Measurements from ENCODE around the gene B9D2. TPM values are rescaled to one million over a fixed set of nuclear protein-coding genes. Genes with fewer than 3 reads are reported as not detected.

The B9D2 gene
- polyA plus RNA-seq, 1 of the 3 experiments (the other 2 are of a cell fraction): 13.3 TPM

- CTCF ChIA-PET: no interaction called here
- 82% methylated on average over 4 of the region's 4 CpGs for WGBS (ENCODE audit: low lambda C conversion rate)
- POLR2A ChIA-PET: no interaction called here
Measured at GRCh38 chr19:41330481-41330880, 33.5 kb downstream of the B9D2 start.

GRCh38 chr19:41328842-41329225 is 35.1 kb downstream of the B9D2 start:
- H3K4me2 ChIP-seq: no peak overlapping the region
- TF ChIP-seq CTCF (IDR thresholded peaks at IDR 0.05) (no peak), PBX3 (IDR thresholded peaks at IDR 0.05) (no peak), FOSL2 (IDR thresholded peaks at IDR 0.05; ENCODE audit: borderline replicate concordance, low read depth) (no peak), TCF12 (IDR thresholded peaks at IDR 0.05) (no peak)
- WGBS (ENCODE audit: low lambda C conversion rate): 92% methylated on average over 1 of the region's 1 CpG
- peak overlapping the region in 1 of 2 experiments; percentile 100; a peak in 2 of 4 replicates for H3K27ac ChIP-seq (ENCODE audit: low read depth in 2 of 2, low read length in 1 of 2)
- no peaks in the 10 kb centered on the region for H3K9me2 ChIP-seq
- H3K4me1 ChIP-seq (ENCODE audit: control insufficient read depth in 1 of 2, insufficient read depth in 2 of 2, low read depth in 1 of 2, low read length in 1 of 2): peaks cover 27 to 36% of the 10 kb centered on the region in 2 experiments
- ChIA-PET POLR2A (no interaction called here), CTCF (interaction anchor here (0.7 to 1.4 kb wide), 3 partner anchors 21 to 700 kb away, joined by 3 to 5 read pairs (median 5); no protein-coding TSS in a partner anchor)
- H4K20me1 ChIP-seq (ENCODE audit: insufficient read depth): peaks cover 13% of the 10 kb centered on the region
- DNase-seq: no peak
- no peaks in the 10 kb centered on the region for H3K9me3 ChIP-seq
- H3K4me3 ChIP-seq (ENCODE audit: low read depth in 2 of 2, low read length in 1 of 2): no peak overlapping the region
- no peak overlapping the region for H3K9ac ChIP-seq
- peaks cover 6 to 30% of the 10 kb centered on the region in 2 experiments for H3K36me3 ChIP-seq (replicated peaks in 1 of 2; ENCODE audit: control insufficient read depth in 1 of 2, insufficient read depth in 2 of 2, low read length in 1 of 2)
- H3K27me3 ChIP-seq (ENCODE audit: insufficient read depth): no peaks in the 10 kb centered on the region
- H2AFZ ChIP-seq (ENCODE audit: low read depth): no peak overlapping the region
- peaks cover 73% of the 10 kb centered on the region for H3F3A ChIP-seq (replicated peaks; ENCODE audit: insufficient read depth)
- H3K79me2 ChIP-seq (ENCODE audit: insufficient read depth): peaks cover 62% of the 10 kb centered on the region

More at GRCh38 chr19:41330481-41330880, 33.5 kb downstream of the B9D2 start:
- Histone ChIP-seq H2AFZ (ENCODE audit: low read depth) (no peak overlapping the region), H3K4me3 (ENCODE audit: low read depth in 2 of 2, low read length in 1 of 2) (no peak overlapping the region), H3K36me3 (replicated peaks in 1 of 2; ENCODE audit: control insufficient read depth in 1 of 2, insufficient read depth in 2 of 2, low read length in 1 of 2) (peaks cover 6 to 46% of the 10 kb centered on the region in 2 experiments), H3K9me2 (no peaks in the 10 kb centered on the region), H3K79me2 (ENCODE audit: insufficient read depth) (peaks cover 77% of the 10 kb centered on the region), H3K4me2 (no peak overlapping the region), H3K9me3 (no peaks in the 10 kb centered on the region), H4K20me1 (ENCODE audit: insufficient read depth) (peaks cover 23% of the 10 kb centered on the region), H3K9ac (no peak overlapping the region), H3K27me3 (ENCODE audit: insufficient read depth) (no peaks in the 10 kb centered on the region), H3K4me1 (ENCODE audit: control insufficient read depth in 1 of 2, insufficient read depth in 2 of 2, low read depth in 1 of 2, low read length in 1 of 2) (peaks cover 10 to 25% of the 10 kb centered on the region in 2 experiments; a peak in 3 of 4 replicates), H3F3A (replicated peaks; ENCODE audit: insufficient read depth) (peaks cover 62% of the 10 kb centered on the region), H3K27ac (ENCODE audit: low read depth in 2 of 2, low read length in 1 of 2) (peak overlapping the region in 1 of 2 experiments; percentile 33; a peak in 2 of 4 replicates)
- DNase-seq: no peak
- TF ChIP-seq GABPA (IDR thresholded peaks at IDR 0.05; ENCODE audit: low read depth): no peak
- no peak for TF ChIP-seq ELF1 (IDR thresholded peaks at IDR 0.05)
- TF ChIP-seq JUND (IDR thresholded peaks at IDR 0.05): no peak
- no peak for TF ChIP-seq GATA2 (CRISPR knock-in tag; IDR thresholded peaks at IDR 0.05)
- no peak for TF ChIP-seq POLR2AphosphoS5 (IDR thresholded peaks at IDR 0.05; ENCODE audit: low read depth, low read length)
- no peak for TF ChIP-seq MAX (IDR thresholded peaks at IDR 0.05; ENCODE audit: low read depth)

Data from SK-N-SH (cell line).